Nephron progenitor cell (in vitro differentiated cells): ENCODE measurements around the gene NMNAT2.
A peak's percentile ranks its signal among the peaks of the same experiment; 100 is the strongest.

Source experiments
- DNase-seq: peaks from one replicate; pipeline ENCODE4 v3.0.0; 2021
- H3K27ac Mint-ChIP-seq: 2 replicates; pipeline ENCODE4 v1.8.0; 2021; ENCODE audit warnings: mild to moderate bottlenecking, moderate library complexity, mixed read lengths
- H3K27me3 Mint-ChIP-seq: 2 replicates; pipeline ENCODE4 v1.8.0; 2021; ENCODE audit warnings: mild to moderate bottlenecking, low read depth, mixed read lengths; ENCODE audit not compliant: poor library complexity
- H3K36me3 Mint-ChIP-seq: 2 replicates; pipeline ENCODE4 v1.8.0; 2021; ENCODE audit warnings: low read depth, mixed read lengths
- H3K4me1 Mint-ChIP-seq: 2 replicates; pipeline ENCODE4 v1.8.0; 2021; ENCODE audit warnings: mixed read lengths
- H3K4me3 Mint-ChIP-seq: 2 replicates; pipeline ENCODE4 v1.8.0; 2021; ENCODE audit warnings: mild to moderate bottlenecking, moderate library complexity, mixed read lengths
- H3K9me3 Mint-ChIP-seq: 2 replicates; pipeline ENCODE4 v1.8.0; 2021; ENCODE audit warnings: mild to moderate bottlenecking, moderate library complexity, mixed read lengths
- TF ChIP-seq, protein P1 (sequence below): fragments of 200-600 bp; sonication (generic); IDR thresholded peaks from 2 replicates; pipeline ENCODE4 v1.5.0; 2021; ENCODE audit warnings: antibody characterized with exemption

Gene NMNAT2

DNA sequence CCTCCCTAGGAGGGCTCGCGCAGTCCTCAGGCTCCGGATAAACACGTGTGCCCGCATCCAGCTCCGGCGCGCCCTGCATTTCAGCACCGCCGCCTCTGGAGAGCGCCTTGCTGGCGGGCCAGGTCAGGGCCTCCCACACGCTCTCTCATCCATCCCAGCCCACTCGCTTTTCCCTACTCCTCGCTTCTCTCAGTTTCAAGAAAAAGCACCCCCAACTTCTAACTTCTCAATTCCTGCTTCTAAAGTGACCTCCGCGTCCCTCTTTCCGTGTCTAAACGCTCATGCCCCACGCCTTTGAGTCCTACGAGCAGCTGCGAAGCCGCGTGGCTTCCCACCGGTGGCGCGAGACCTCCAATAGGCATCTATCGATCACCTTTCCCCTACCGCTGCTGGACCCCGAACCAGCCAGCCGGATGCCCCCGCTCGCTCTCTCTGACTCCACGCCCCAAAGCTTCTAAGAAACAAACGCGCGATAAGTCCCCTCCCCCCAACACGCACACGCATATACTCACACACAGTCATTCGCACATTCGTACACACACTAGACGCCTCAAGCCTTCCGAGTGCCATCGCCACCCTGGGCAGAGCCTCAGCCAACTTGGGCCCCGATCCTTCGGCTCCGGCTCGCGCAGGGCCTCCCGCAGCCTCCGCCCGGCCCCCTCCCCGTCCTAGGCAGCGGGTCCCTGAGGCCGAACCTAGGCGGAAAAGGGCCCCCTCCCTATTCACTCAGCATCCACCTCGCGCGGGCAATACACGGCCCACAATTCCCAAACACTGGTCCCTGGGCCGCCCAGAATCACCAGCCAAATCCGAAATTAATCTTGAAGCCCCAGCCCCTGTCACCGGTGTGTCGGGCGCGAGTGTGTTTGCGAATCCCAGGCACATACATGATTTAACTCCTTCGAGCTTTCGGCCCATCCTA, 1.1 kb downstream of the NMNAT2 start:
- DNase-seq: peak; percentile 92
- H3K4me1 Mint-ChIP-seq: peaks cover 22% of the 10 kb centered on the region
- H3K27me3 Mint-ChIP-seq: peaks cover 75% of the 10 kb centered on the region
- no peaks in the 10 kb centered on the region for H3K9me3 Mint-ChIP-seq
- TF ChIP-seq, protein P1, sequence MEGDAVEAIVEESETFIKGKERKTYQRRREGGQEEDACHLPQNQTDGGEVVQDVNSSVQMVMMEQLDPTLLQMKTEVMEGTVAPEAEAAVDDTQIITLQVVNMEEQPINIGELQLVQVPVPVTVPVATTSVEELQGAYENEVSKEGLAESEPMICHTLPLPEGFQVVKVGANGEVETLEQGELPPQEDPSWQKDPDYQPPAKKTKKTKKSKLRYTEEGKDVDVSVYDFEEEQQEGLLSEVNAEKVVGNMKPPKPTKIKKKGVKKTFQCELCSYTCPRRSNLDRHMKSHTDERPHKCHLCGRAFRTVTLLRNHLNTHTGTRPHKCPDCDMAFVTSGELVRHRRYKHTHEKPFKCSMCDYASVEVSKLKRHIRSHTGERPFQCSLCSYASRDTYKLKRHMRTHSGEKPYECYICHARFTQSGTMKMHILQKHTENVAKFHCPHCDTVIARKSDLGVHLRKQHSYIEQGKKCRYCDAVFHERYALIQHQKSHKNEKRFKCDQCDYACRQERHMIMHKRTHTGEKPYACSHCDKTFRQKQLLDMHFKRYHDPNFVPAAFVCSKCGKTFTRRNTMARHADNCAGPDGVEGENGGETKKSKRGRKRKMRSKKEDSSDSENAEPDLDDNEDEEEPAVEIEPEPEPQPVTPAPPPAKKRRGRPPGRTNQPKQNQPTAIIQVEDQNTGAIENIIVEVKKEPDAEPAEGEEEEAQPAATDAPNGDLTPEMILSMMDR: no peak
- no peaks in the 10 kb centered on the region for H3K36me3 Mint-ChIP-seq
- H3K27ac Mint-ChIP-seq: no peak overlapping the region
- peak overlapping the region; percentile 83 for H3K4me3 Mint-ChIP-seq

- Mint-ChIP-seq H3K4me1 (peaks cover 22% of the 10 kb centered on the region), H3K9me3 (no peaks in the 10 kb centered on the region), H3K27me3 (peaks cover 57% of the 10 kb centered on the region), H3K36me3 (no peaks in the 10 kb centered on the region), H3K27ac (no peak overlapping the region), H3K4me3 (no peak overlapping the region)
- no peak for DNase-seq
- TF ChIP-seq, protein P1: no peak
Observed at GRCh38 chr1:183414365-183414764, 3.8 kb downstream of the NMNAT2 start.

DNA sequence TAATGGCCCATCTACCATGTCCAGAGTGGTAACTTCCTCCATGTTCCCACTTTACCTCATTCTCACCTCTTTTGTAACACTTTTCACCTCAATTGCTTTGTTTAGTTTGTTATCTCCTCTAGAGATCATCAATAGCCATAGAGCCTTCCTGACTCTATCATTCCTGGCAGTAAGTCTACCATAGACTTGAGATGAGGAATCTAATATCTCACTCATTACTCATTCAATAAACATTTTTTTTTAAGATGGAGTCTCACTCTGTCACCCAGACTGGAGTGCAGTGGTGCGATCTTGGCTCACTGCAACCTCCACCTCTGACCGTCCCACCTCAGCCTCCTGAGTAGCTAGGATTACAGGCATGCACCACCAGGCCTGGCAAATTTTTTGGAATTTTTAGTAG, 7.1 kb downstream of the NMNAT2 start:
- TF ChIP-seq, protein P1: no peak
- no peaks in the 10 kb centered on the region for H3K9me3 Mint-ChIP-seq
- no peaks in the 10 kb centered on the region for H3K4me1 Mint-ChIP-seq
- peaks cover 28% of the 10 kb centered on the region for H3K27me3 Mint-ChIP-seq
- H3K36me3 Mint-ChIP-seq: no peaks in the 10 kb centered on the region
- DNase-seq: no peak
- no peak overlapping the region for H3K4me3 Mint-ChIP-seq
- no peak overlapping the region for H3K27ac Mint-ChIP-seq

DNA sequence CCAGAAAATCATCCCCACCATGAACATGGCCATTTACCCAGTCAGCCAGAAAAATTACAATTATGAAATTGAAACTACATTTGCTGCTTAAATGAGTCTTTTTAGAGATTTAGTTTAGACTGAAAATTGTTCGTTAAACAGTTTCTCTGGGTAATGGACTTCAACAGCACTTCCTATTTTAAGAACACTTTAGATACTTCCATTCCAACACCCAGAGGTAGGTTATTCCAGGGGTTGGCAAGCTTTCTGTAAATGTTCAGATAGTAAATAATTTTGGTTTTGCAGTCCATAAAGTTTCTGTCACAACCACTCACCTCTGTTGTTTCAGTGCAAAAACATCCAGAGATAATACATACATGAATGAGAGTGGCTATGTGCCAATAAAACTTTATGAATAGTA, 10.2 kb downstream of the NMNAT2 start:
- no peaks in the 10 kb centered on the region for H3K36me3 Mint-ChIP-seq
- H3K27me3 Mint-ChIP-seq: peaks cover 10% of the 10 kb centered on the region
- no peak for DNase-seq
- H3K9me3 Mint-ChIP-seq: no peaks in the 10 kb centered on the region
- no peaks in the 10 kb centered on the region for H3K4me1 Mint-ChIP-seq
- H3K27ac Mint-ChIP-seq: no peak overlapping the region
- TF ChIP-seq, protein P1: no peak
- no peak overlapping the region for H3K4me3 Mint-ChIP-seq

DNA sequence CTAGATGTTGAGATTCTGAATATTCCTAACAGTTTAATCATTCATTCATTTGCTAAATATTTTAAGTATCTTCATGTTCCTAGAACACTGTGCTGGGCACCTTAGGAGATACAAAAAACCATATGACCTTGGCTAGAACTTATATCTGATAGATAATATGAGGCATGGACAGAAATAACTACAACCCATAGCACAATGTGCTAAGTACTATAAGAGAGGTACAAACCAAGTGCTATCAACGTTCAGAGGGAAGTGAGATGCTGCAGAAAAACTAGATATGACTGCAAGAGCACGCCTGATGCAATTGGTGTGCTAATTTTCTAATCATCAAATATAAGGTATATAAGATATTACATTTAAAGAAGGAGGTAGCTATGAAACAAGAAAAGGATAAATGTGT, 10.7 kb downstream of the NMNAT2 start:
- Mint-ChIP-seq H3K27ac (no peak overlapping the region), H3K4me1 (no peaks in the 10 kb centered on the region), H3K9me3 (no peaks in the 10 kb centered on the region), H3K36me3 (no peaks in the 10 kb centered on the region), H3K27me3 (peaks cover 10% of the 10 kb centered on the region), H3K4me3 (no peak overlapping the region)
- TF ChIP-seq, protein P1: no peak
- DNase-seq: no peak

GRCh38 chr1:183404476-183404875, 13.7 kb downstream of the NMNAT2 start:
- Mint-ChIP-seq H3K4me1 (no peaks in the 10 kb centered on the region), H3K36me3 (no peaks in the 10 kb centered on the region), H3K4me3 (no peak overlapping the region), H3K27me3 (peaks cover 10% of the 10 kb centered on the region), H3K9me3 (no peaks in the 10 kb centered on the region), H3K27ac (no peak overlapping the region)
- TF ChIP-seq, protein P1: no peak
- no peak for DNase-seq
